ENCODE results near the gene STXBP3. TPM values are rescaled to one million over a fixed set of nuclear protein-coding genes. Genes with fewer than 3 reads are reported as not detected.

Gene STXBP3
- total and polyA plus RNA-seq, 2 of the 13 experiments (the other 11 are each of a cell fraction or from before 2014, with no cell fraction given), result 13.0 to 20.8 TPM

- BruUV-seq (replicated peaks), result no TSS peak
- H3K9ac ChIP-seq (ENCODE audit: insufficient read depth, low read depth, low read length), result no peak overlapping the region
- WGBS (ENCODE audit: low lambda C conversion rate), result 7% methylated on average over 3 of the region's 3 CpGs
- DNase-seq (ENCODE audit: low spot score) (no peak), FAIRE-seq (no peak), ATAC-seq (no peak)
- H3K36me3 ChIP-seq (replicated peaks in 1 of 2; ENCODE audit: control insufficient read depth in 1 of 2, insufficient read depth in 2 of 2, low read length in 2 of 2), result no peaks in the 10 kb centered on the region
- intact Hi-C loops (cut with micrococcal nuclease; ENCODE audit: unreplicated experiment), result no loop called here
- no peak overlapping the region for H2AFZ ChIP-seq (ENCODE audit: low read length)
- in situ Hi-C loops (cut with HindIII; ENCODE audit: extremely low pct_ligation_motif_present, low pct_unique_long_range_greater_than_20kb), result no loop called here
- H4K20me1 ChIP-seq (ENCODE audit: insufficient read depth, low read length), result no peaks in the 10 kb centered on the region
- TF ChIP-seq FOXO1 (CRISPR knock-in tag; IDR thresholded peaks at IDR 0.05), result no peak
- TF ChIP-seq, protein P1, sequence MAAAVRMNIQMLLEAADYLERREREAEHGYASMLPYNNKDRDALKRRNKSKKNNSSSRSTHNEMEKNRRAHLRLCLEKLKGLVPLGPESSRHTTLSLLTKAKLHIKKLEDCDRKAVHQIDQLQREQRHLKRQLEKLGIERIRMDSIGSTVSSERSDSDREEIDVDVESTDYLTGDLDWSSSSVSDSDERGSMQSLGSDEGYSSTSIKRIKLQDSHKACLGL (CRISPR knock-in tag; IDR thresholded peaks at IDR 0.05), result no peak
- no peak for TF ChIP-seq ZNF883 (CRISPR knock-in tag; IDR thresholded peaks at IDR 0.05; ENCODE audit: not compliant biosample characterization)
- no peak for TF ChIP-seq SRSF1 (optimal IDR thresholded peaks at IDR 0.05; ENCODE audit: low read depth, low read length)
- no peak for TF ChIP-seq HHEX (CRISPR knock-in tag; IDR thresholded peaks at IDR 0.05)
- TF ChIP-seq, protein P2, sequence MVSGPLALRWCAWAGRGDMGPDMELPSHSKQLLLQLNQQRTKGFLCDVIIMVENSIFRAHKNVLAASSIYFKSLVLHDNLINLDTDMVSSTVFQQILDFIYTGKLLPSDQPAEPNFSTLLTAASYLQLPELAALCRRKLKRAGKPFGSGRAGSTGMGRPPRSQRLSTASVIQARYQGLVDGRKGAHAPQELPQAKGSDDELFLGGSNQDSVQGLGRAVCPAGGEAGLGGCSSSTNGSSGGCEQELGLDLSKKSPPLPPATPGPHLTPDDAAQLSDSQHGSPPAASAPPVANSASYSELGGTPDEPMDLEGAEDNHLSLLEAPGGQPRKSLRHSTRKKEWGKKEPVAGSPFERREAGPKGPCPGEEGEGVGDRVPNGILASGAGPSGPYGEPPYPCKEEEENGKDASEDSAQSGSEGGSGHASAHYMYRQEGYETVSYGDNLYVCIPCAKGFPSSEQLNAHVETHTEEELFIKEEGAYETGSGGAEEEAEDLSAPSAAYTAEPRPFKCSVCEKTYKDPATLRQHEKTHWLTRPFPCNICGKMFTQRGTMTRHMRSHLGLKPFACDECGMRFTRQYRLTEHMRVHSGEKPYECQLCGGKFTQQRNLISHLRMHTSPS (CRISPR knock-in tag; IDR thresholded peaks at IDR 0.05; ENCODE audit: low read depth), result no peak
- TF ChIP-seq POLR2AphosphoS2 (IDR thresholded peaks at IDR 0.05; ENCODE audit: low read depth, low read length), result no peak
- TF ChIP-seq EZH2 (conservative IDR thresholded peaks at IDR 0.05; ENCODE audit: low read depth, low read length), result no peak
- no peak for TF ChIP-seq ZNF121 (CRISPR knock-in tag; IDR thresholded peaks at IDR 0.05)
- TF ChIP-seq CENPX (CRISPR knock-in tag; IDR thresholded peaks at IDR 0.05), result no peak
- no peak for TF ChIP-seq KDM5A (IDR thresholded peaks at IDR 0.05; ENCODE audit: borderline replicate concordance, low read length)
- TF ChIP-seq PCBP1 (IDR thresholded peaks at IDR 0.05; ENCODE audit: borderline replicate concordance, low read depth, low read length), result no peak
- no peak for TF ChIP-seq SP5 (CRISPR knock-in tag; IDR thresholded peaks at IDR 0.05; ENCODE audit: borderline replicate concordance, low read depth)
- TF ChIP-seq, protein P3, sequence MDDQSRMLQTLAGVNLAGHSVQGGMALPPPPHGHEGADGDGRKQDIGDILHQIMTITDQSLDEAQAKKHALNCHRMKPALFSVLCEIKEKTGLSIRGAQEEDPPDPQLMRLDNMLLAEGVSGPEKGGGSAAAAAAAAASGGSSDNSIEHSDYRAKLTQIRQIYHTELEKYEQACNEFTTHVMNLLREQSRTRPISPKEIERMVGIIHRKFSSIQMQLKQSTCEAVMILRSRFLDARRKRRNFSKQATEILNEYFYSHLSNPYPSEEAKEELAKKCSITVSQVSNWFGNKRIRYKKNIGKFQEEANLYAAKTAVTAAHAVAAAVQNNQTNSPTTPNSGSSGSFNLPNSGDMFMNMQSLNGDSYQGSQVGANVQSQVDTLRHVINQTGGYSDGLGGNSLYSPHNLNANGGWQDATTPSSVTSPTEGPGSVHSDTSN (CRISPR knock-in tag; IDR thresholded peaks at IDR 0.05; ENCODE audit: borderline replicate concordance), result no peak
- TF ChIP-seq SCMH1 (CRISPR knock-in tag; IDR thresholded peaks at IDR 0.05; ENCODE audit: borderline replicate concordance), result no peak
- TF ChIP-seq CBFB (CRISPR knock-in tag; IDR thresholded peaks at IDR 0.05), result no peak
- TF ChIP-seq ZNF205 (CRISPR knock-in tag; IDR thresholded peaks at IDR 0.05), result no peak
- no peak for TF ChIP-seq ZKSCAN5 (CRISPR knock-in tag; IDR thresholded peaks at IDR 0.05)
- no peak for TF ChIP-seq ZBTB20 (CRISPR knock-in tag; IDR thresholded peaks at IDR 0.05; ENCODE audit: borderline replicate concordance, low read depth)
- no peaks in the 10 kb centered on the region for H3K79me2 ChIP-seq (ENCODE audit: insufficient read depth, low read length)
- peaks cover 10% of the 10 kb centered on the region for H3K4me1 ChIP-seq (ENCODE audit: insufficient read depth, low read length)
- no peak overlapping the region for H3K4me3 ChIP-seq (replicated peaks in 1 of 3; ENCODE audit: insufficient read depth in 1 of 3, low read depth in 2 of 3, low read length in 3 of 3)
- CTCF ChIA-PET (ENCODE audit: low intra/inter-chr PET ratio, low total read pairs), result no interaction called here
- H3K4me2 ChIP-seq (ENCODE audit: low read depth, low read length), result no peak overlapping the region
- peaks cover 0 to 4% of the 10 kb centered on the region in 2 experiments; a peak in 2 of 5 replicates for H3K27me3 ChIP-seq (ENCODE audit: control insufficient read depth in 1 of 2, insufficient read depth in 2 of 2, low read length in 2 of 2)
- POLR2A ChIA-PET, result no interaction called here
- H3K9me3 ChIP-seq (ENCODE audit: low read length), result no peaks in the 10 kb centered on the region
- H3K27ac ChIP-seq (ENCODE audit: extremely low read length, insufficient read depth, low read length), result no peak overlapping the region
These were observed 77.2 kb downstream of the STXBP3 start for GRCh38 chr1:108823632-108824031.
